MM.1S (cell line): ENCODE data around the gene PHLPP2.
A peak's percentile ranks its signal among the peaks of the same experiment; 100 is the strongest.

ENCODE experiments used
- DNase-seq: peaks from one replicate; pipeline ENCODE4 v3.0.0-alpha.2; 2015
- H2AFZ ChIP-seq: fragments of 300-600 bp; sonication (generic); 2 replicates; pipeline ENCODE4 v1.6.0; 2016; ENCODE audit warnings: antibody characterized with exemption, low read length
- H3F3A ChIP-seq: fragments of 300-600 bp; sonication (generic); 2 replicates; pipeline ENCODE4 v1.6.1; 2016; ENCODE audit warnings: mild to moderate bottlenecking, antibody characterized with exemption, low read length, moderate library complexity, mixed read lengths; ENCODE audit not compliant: insufficient read depth
- H3K27ac ChIP-seq: fragments of 300-600 bp; sonication (generic); 2 replicates; pipeline ENCODE4 v1.5.1; 2016; ENCODE audit warnings: mild to moderate bottlenecking, low read length
- H3K27me3 ChIP-seq: fragments of 300-600 bp; sonication (generic); replicated peaks from 2 replicates; pipeline ENCODE4 v1.6.0; 2016; ENCODE audit warnings: low read length; ENCODE audit not compliant: insufficient read depth
- H3K36me3 ChIP-seq: fragments of 300-600 bp; sonication (generic); replicated peaks from 2 replicates; pipeline ENCODE4 v1.6.1; 2016; ENCODE audit warnings: mild to moderate bottlenecking, low read length, mixed read lengths; ENCODE audit not compliant: insufficient read depth
- H3K4me1 ChIP-seq: fragments of 300-600 bp; sonication (generic); 2 replicates; pipeline ENCODE4 v1.6.1; 2016; ENCODE audit warnings: low read length, mixed read lengths
- H3K4me2 ChIP-seq: fragments of 300-600 bp; sonication (generic); 2 replicates; pipeline ENCODE4 v1.6.0; 2016; ENCODE audit warnings: low read depth, low read length
- H3K4me3 ChIP-seq: fragments of 300-600 bp; sonication (generic); 2 replicates; pipeline ENCODE4 v1.5.1; 2016; ENCODE audit warnings: low read length, mixed read lengths
- H3K79me2 ChIP-seq: fragments of 300-600 bp; sonication (generic); 2 replicates; pipeline ENCODE4 v1.6.1; 2016; ENCODE audit warnings: mixed run types, low read length, mixed read lengths
- H3K9ac ChIP-seq: fragments of 300-600 bp; sonication (generic); 2 replicates; pipeline ENCODE4 v1.6.1; 2016; ENCODE audit warnings: low read length, mixed read lengths
- H3K9me2 ChIP-seq: fragments of 300-600 bp; sonication (generic); replicated peaks from 2 replicates; pipeline ENCODE4 v1.6.1; 2016; ENCODE audit warnings: mild to moderate bottlenecking, low read length, mixed read lengths; ENCODE audit not compliant: insufficient read depth
- H3K9me3 ChIP-seq: fragments of 300-600 bp; sonication (generic); replicated peaks from 2 replicates; pipeline ENCODE4 v1.6.1; 2016; ENCODE audit warnings: mild to moderate bottlenecking, low read length, mixed read lengths; ENCODE audit not compliant: insufficient read depth
- H4K20me1 ChIP-seq: fragments of 300-600 bp; sonication (generic); 2 replicates; pipeline ENCODE4 v1.6.1; 2016; ENCODE audit warnings: mild to moderate bottlenecking, low read length, moderate library complexity, mixed read lengths; ENCODE audit not compliant: insufficient read depth
- CTCF ChIP-seq: fragments of 300-600 bp; sonication (generic); IDR thresholded peaks from 2 replicates; pipeline ENCODE4 v1.5.1; 2016; ENCODE audit warnings: antibody characterized with exemption, low read length, mixed read lengths
- EZH2 ChIP-seq: fragments of 300-600 bp; sonication (generic); optimal IDR thresholded peaks from 2 replicates; pipeline ENCODE3; 2017; ENCODE audit warnings: low read depth, mild to moderate bottlenecking, antibody characterized with exemption, low read length, mixed read lengths
- EZH2phosphoT487 ChIP-seq: fragments of 300-600 bp; sonication (generic); IDR thresholded peaks from 2 replicates; pipeline ENCODE4 v1.6.1; 2018; ENCODE audit warnings: antibody characterized with exemption, low read length

Gene PHLPP2

DNA sequence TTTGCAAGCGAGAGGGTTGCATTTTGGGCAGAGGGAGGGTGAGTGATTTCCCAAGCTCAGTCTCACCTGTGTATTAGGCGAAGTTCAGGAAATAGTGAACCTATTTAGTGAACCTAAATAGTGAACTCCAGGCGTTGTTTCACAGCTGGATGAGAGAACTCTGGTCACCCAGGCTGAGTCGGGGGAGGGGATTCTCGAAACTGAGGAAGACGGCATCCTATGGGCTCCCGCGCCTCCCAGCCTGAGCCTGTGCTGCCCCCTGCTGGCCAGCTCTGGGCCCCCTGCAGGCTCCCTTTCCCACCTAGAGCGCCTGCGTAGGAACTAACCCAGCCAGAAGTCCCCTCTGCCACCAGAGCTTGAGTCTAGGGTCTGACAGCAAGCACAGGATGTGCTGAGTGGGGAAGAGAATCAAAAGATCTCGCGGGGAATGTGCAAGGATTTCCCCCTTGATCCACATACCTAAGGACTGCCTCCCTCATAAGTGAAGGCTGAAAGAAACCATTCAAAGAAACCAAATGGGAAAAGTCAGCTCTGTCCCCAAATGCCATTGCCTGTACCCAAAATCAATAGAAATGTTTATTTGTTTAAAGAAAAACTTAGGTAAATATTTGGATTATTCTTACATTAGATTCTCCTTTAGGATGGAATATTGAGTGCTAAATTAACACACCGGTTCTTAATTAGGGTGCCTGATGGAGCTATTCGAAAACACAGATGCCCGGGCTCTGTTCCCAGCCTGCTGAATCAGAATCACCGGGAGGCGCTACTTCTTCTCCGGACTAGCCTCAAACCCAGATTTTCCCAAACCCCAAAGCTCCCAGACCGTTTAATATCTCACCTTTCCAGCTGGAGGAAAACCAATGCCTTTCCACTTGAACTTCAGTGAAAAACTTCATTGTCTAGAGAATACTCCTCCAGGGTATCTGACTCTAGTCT, 113.3 kb downstream of the PHLPP2 start:
- peak overlapping the region; percentile 29; the same call in 1 of the 2 replicates for H3K4me3 ChIP-seq
- no peaks in the 10 kb centered on the region for H3K4me1 ChIP-seq
- no peaks in the 10 kb centered on the region for H3K9me3 ChIP-seq
- H3K9me2 ChIP-seq = no peaks in the 10 kb centered on the region
- no peaks in the 10 kb centered on the region for H3K36me3 ChIP-seq
- H4K20me1 ChIP-seq = no peaks in the 10 kb centered on the region
- no peaks in the 10 kb centered on the region for H3K79me2 ChIP-seq
- H2AFZ ChIP-seq = peak overlapping the region; percentile 45
- H3K27ac ChIP-seq = no peak overlapping the region
- no peaks in the 10 kb centered on the region; the same call in 1 of the 2 replicates for H3K27me3 ChIP-seq
- peak overlapping the region; percentile 62 for H3K4me2 ChIP-seq
- peak; percentile 71 for DNase-seq
- TF ChIP-seq EZH2 = no peak
- peak; percentile 84 for TF ChIP-seq CTCF
- no peak for TF ChIP-seq EZH2phosphoT487
- H3F3A ChIP-seq = 0 out of 2 replicates have a peak, but pooled peaks cover 3% of the 10 kb centered on the region
- no peak overlapping the region for H3K9ac ChIP-seq

- no peak for DNase-seq
- Histone ChIP-seq H4K20me1 (no peaks in the 10 kb centered on the region), H3F3A (0 out of 2 replicates have a peak, but pooled peaks cover 3% of the 10 kb centered on the region), H3K27ac (no peak overlapping the region), H3K79me2 (no peaks in the 10 kb centered on the region), H3K9me2 (no peaks in the 10 kb centered on the region), H3K27me3 (no peaks in the 10 kb centered on the region; the same call in 1 of the 2 replicates), H3K4me1 (no peaks in the 10 kb centered on the region), H3K36me3 (no peaks in the 10 kb centered on the region), H3K9me3 (no peaks in the 10 kb centered on the region), H3K4me3 (no peak overlapping the region), H2AFZ (no peak overlapping the region), H3K4me2 (peak overlapping the region; percentile 62; the same call in 1 of the 2 replicates), H3K9ac (no peak overlapping the region)
- TF ChIP-seq CTCF (no peak), EZH2phosphoT487 (no peak), EZH2 (no peak)
Observed at GRCh38 chr16:71610447-71610846, 114.1 kb downstream of the PHLPP2 start.

DNA sequence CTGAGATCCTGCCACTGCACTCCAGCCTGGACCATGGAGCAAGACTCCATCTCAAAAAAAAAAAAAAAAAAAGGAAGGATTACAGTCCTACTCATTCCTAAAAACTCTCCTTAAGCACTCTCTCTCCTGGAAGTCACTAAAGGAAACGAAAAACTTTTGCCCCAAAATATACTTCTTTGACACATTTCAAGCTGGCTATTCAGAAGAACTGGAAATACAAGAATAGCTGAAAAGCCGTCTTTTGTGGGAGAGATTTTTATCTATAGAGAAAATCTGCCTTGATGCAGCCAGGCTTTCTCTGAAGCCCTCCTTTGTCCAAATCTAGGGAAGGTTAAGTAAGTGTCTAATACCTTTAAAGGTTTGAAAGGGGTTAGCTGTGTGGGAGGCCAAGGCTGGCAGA, 115.4 kb downstream of the PHLPP2 start:
- no peaks in the 10 kb centered on the region for H3K36me3 ChIP-seq
- no peak for TF ChIP-seq EZH2phosphoT487
- no peak for TF ChIP-seq EZH2
- TF ChIP-seq CTCF = no peak
- H3K4me2 ChIP-seq = no peak overlapping the region
- H3K4me1 ChIP-seq = no peaks in the 10 kb centered on the region
- no peaks in the 10 kb centered on the region for H4K20me1 ChIP-seq
- H3K27ac ChIP-seq = no peak overlapping the region
- no peak overlapping the region for H2AFZ ChIP-seq
- no peak overlapping the region for H3K4me3 ChIP-seq
- H3K9me2 ChIP-seq = no peaks in the 10 kb centered on the region
- no peaks in the 10 kb centered on the region; the same call in 1 of the 2 replicates for H3K27me3 ChIP-seq
- H3F3A ChIP-seq = 0 out of 2 replicates have a peak, but pooled peaks cover 3% of the 10 kb centered on the region
- H3K9me3 ChIP-seq = no peaks in the 10 kb centered on the region
- H3K9ac ChIP-seq = no peak overlapping the region
- DNase-seq = no peak
- H3K79me2 ChIP-seq = no peaks in the 10 kb centered on the region
